Measurements from ENCODE around the gene TNFRSF25. TPM values are rescaled to one million over a fixed set of nuclear protein-coding genes. Genes with fewer than 3 reads are reported as not detected.

Gene TNFRSF25
- total and polyA plus RNA-seq, 2 donors from 2014 or later: 7.6 to 13.8 TPM

DNA sequence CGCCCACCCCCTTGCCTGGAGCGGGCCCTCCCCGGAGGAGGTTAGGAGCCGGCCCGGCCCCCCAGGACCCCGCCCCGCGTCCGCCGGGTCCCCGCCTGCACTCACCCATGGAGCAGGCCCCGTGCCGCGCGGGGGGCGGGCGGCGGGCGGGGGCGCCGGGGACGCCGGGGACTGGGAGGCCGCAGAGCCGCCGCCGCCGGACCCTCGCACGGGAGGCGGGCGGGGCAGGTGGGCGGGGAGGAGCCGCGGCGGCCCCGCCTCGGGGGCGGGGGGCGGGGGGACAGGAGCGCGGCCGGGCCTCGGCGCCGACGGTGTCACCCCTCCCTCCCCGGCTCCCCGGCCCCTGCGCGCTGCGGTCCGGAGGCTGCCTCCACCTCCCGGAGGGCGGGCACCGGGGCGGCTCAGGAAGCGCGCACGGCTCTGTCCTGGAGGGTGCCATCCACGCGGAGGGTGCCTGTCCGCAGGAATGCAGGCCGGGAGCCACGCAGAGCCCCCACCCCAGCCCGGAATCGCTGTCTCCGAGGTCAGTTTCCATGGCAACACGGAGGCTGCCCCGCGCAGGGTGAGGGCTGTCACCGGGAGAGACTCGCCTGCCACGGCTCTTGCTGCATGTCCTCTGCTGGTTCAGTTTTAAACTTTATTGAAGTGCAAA lies 31.4 kb upstream of the TNFRSF25 start:
- no peaks in the 10 kb centered on the region for H3K27me3 ChIP-seq (ENCODE audit: control insufficient read depth, insufficient read depth, low read length)
- H3K27ac ChIP-seq (ENCODE audit: low read depth in 2 of 2, low read length in 2 of 2): no peak overlapping the region
- H3K36me3 ChIP-seq (ENCODE audit: control insufficient read depth in 2 of 3, insufficient read depth in 3 of 3, low read length in 3 of 3): no peaks in the 10 kb centered on the region
- DNase-seq (peak; percentile 76 to 88 (median 80)), FAIRE-seq (no peak)
- peaks cover 0 to 16% (median 6%) of the 10 kb centered on the region in 3 donors for H3K4me1 ChIP-seq (ENCODE audit: control insufficient read depth in 2 of 3, insufficient read depth in 2 of 3, low read depth in 1 of 3, low read length in 3 of 3)
- H3K4me3 ChIP-seq (ENCODE audit: low read length in 3 of 3): peak overlapping the region; percentile 33 to 65 (median 41)
- intact Hi-C loops (cut with DNase I): no loop called here
- TF ChIP-seq, protein P1, sequence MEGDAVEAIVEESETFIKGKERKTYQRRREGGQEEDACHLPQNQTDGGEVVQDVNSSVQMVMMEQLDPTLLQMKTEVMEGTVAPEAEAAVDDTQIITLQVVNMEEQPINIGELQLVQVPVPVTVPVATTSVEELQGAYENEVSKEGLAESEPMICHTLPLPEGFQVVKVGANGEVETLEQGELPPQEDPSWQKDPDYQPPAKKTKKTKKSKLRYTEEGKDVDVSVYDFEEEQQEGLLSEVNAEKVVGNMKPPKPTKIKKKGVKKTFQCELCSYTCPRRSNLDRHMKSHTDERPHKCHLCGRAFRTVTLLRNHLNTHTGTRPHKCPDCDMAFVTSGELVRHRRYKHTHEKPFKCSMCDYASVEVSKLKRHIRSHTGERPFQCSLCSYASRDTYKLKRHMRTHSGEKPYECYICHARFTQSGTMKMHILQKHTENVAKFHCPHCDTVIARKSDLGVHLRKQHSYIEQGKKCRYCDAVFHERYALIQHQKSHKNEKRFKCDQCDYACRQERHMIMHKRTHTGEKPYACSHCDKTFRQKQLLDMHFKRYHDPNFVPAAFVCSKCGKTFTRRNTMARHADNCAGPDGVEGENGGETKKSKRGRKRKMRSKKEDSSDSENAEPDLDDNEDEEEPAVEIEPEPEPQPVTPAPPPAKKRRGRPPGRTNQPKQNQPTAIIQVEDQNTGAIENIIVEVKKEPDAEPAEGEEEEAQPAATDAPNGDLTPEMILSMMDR (IDR thresholded peaks at IDR 0.05; ENCODE audit: borderline replicate concordance, extremely low read depth, insufficient read depth): no peak
- H3K9ac ChIP-seq (ENCODE audit: low read length in 3 of 3): no peak overlapping the region
- H3K9me3 ChIP-seq (ENCODE audit: control insufficient read depth in 2 of 3, insufficient read depth in 1 of 3, low read length in 3 of 3): no peaks in the 10 kb centered on the region

DNA sequence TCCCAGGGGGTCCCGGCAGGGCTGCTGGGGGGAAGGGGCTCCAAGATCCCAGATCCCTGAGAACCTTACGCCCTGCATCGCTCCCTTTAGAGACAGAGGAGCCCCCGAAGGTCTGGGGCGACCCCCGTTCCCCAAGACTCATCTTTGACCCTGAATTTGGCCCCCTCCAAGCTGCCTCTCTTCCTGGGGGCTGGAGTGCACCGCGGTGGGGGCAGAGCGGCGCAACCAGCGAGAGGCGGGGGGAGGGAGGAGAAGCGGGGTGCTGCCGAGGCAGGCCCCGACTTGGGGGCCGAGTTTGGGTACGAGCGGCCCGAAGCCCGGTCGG lies 30.9 kb upstream of the TNFRSF25 start:
- H3K4me3 ChIP-seq (ENCODE audit: low read length in 3 of 3): peak overlapping the region in 1 of 3 donors; percentile 47
- TF ChIP-seq, protein P1 (IDR thresholded peaks at IDR 0.05; ENCODE audit: borderline replicate concordance, extremely low read depth, insufficient read depth): no peak
- intact Hi-C loops (cut with DNase I): no loop called here
- H3K9ac ChIP-seq (ENCODE audit: low read length in 3 of 3): peak overlapping the region in 1 of 3 donors; percentile 19
- H3K27me3 ChIP-seq (ENCODE audit: control insufficient read depth, insufficient read depth, low read length): no peaks in the 10 kb centered on the region
- no peak overlapping the region for H3K27ac ChIP-seq (ENCODE audit: low read depth in 2 of 2, low read length in 2 of 2)
- peaks cover 0 to 15% (median 6%) of the 10 kb centered on the region in 3 donors for H3K4me1 ChIP-seq (ENCODE audit: control insufficient read depth in 2 of 3, insufficient read depth in 2 of 3, low read depth in 1 of 3, low read length in 3 of 3)
- DNase-seq (no peak), FAIRE-seq (no peak)
- no peaks in the 10 kb centered on the region for H3K36me3 ChIP-seq (ENCODE audit: control insufficient read depth in 2 of 3, insufficient read depth in 3 of 3, low read length in 3 of 3)
- no peaks in the 10 kb centered on the region for H3K9me3 ChIP-seq (ENCODE audit: control insufficient read depth in 2 of 3, insufficient read depth in 1 of 3, low read length in 3 of 3)

DNA sequence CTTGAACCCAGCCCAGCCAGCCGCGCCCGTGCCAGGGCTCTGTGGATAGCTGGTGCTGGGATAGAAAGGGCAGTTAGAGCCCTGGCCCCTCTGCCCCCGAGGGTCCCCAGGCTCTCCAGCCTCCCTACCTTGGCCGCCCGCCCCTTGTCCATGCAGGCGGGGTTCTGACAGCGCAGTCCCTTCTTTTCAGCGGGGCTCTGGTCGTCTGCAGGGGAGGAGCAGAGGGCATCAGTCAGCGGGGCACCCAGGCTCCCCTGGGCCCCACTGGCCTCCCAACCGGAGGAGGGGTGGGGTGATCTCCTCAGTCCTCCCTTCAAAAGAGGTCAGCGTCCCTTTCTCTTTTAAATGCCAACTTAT lies 30.4 kb upstream of the TNFRSF25 start:
- H3K27ac ChIP-seq (ENCODE audit: low read depth in 2 of 2, low read length in 2 of 2): peak overlapping the region in 1 of 2 donors; percentile 14
- peaks cover 0 to 17% (median 4%) of the 10 kb centered on the region in 3 donors for H3K4me1 ChIP-seq (ENCODE audit: control insufficient read depth in 2 of 3, insufficient read depth in 2 of 3, low read depth in 1 of 3, low read length in 3 of 3)
- peak in 1 of 5 donors; percentile 60 for DNase-seq
- peak overlapping the region in 1 of 3 donors; percentile 47 for H3K4me3 ChIP-seq (ENCODE audit: low read length in 3 of 3)
- H3K27me3 ChIP-seq (ENCODE audit: control insufficient read depth, insufficient read depth, low read length): no peaks in the 10 kb centered on the region
- H3K36me3 ChIP-seq (ENCODE audit: control insufficient read depth in 2 of 3, insufficient read depth in 3 of 3, low read length in 3 of 3): no peaks in the 10 kb centered on the region
- intact Hi-C loops (cut with DNase I): no loop called here
- no peak for FAIRE-seq
- TF ChIP-seq, protein P1 (IDR thresholded peaks at IDR 0.05; ENCODE audit: borderline replicate concordance, extremely low read depth, insufficient read depth): no peak
- H3K9ac ChIP-seq (ENCODE audit: low read length in 3 of 3): peak overlapping the region in 1 of 3 donors; percentile 19
- H3K9me3 ChIP-seq (ENCODE audit: control insufficient read depth in 2 of 3, insufficient read depth in 1 of 3, low read length in 3 of 3): no peaks in the 10 kb centered on the region
